Measurements from ENCODE around the gene MYLK. TPM values are rescaled to one million over a fixed set of nuclear protein-coding genes. Genes with fewer than 3 reads are reported as not detected.

MYLK gene
- total and polyA plus RNA-seq, 2 of the 4 experiments (the other 2 are of a cell fraction): 299 to 484 TPM

- H2BK5ac ChIP-seq (ENCODE audit: low read depth, low read length, poor library complexity, severe bottlenecking): peak overlapping the region; percentile 100
- H2AK5ac ChIP-seq (ENCODE audit: low read depth, low read length): no peak overlapping the region
- no peak for TF ChIP-seq MXI1 (IDR thresholded peaks at IDR 0.05; ENCODE audit: borderline replicate concordance, low read depth, low read length)
- TF ChIP-seq FOS (IDR thresholded peaks at IDR 0.05; ENCODE audit: low read depth, low read length): no peak
- TF ChIP-seq MAZ (IDR thresholded peaks at IDR 0.05; ENCODE audit: borderline replicate concordance, low read depth, low read length): no peak
- TF ChIP-seq BHLHE40 (IDR thresholded peaks at IDR 0.05; ENCODE audit: low read depth, low read length): no peak
- TF ChIP-seq CTCF (conservative IDR thresholded peaks at IDR 0.05; ENCODE audit: low read depth, low read length): no peak
- TF ChIP-seq CEBPB (IDR thresholded peaks at IDR 0.05; ENCODE audit: low read depth, low read length): no peak
- no peak for TF ChIP-seq RAD21 (IDR thresholded peaks at IDR 0.05; ENCODE audit: low read length)
- TF ChIP-seq RFX5 (IDR thresholded peaks at IDR 0.05; ENCODE audit: low read depth, low read length): no peak
- TF ChIP-seq RCOR1 (IDR thresholded peaks at IDR 0.05; ENCODE audit: insufficient replicate concordance, low read length): no peak
- no peak for TF ChIP-seq CHD1 (IDR thresholded peaks at IDR 0.05; ENCODE audit: low read depth, low read length)
- TF ChIP-seq ELK1 (IDR thresholded peaks at IDR 0.05; ENCODE audit: borderline replicate concordance, low read depth, low read length): no peak
- no peak for TF ChIP-seq USF2 (IDR thresholded peaks at IDR 0.05; ENCODE audit: low read depth, low read length)
- TF ChIP-seq SMC3 (IDR thresholded peaks at IDR 0.05; ENCODE audit: low read depth, low read length): no peak
- no peak for TF ChIP-seq MAFK (IDR thresholded peaks at IDR 0.05; ENCODE audit: low read depth, low read length)
- no peak for TF ChIP-seq POLR2A (IDR thresholded peaks at IDR 0.05; ENCODE audit: low read depth, low read length)
- in situ Hi-C loops (cut with MboI; ENCODE audit: low sequenced_read_pairs) (no loop called here), intact Hi-C loops (cut with micrococcal nuclease) (loop anchor here (5.0 kb wide), 1 partner anchor 138 kb away; the partner anchor contains the start of gene MYLK), dilution Hi-C loops (cut with HindIII; ENCODE audit: low sequenced_read_pairs, unreplicated experiment) (no loop called here)
- H4K20me1 ChIP-seq (ENCODE audit: insufficient read depth, low read length): no peaks in the 10 kb centered on the region
- no peak for ATAC-seq (ENCODE audit: low read depth)
- no peak overlapping the region for H2AFZ ChIP-seq (replicated peaks; ENCODE audit: low read length, poor library complexity)
- H3K4me2 ChIP-seq (ENCODE audit: low read depth, low read length): no peak overlapping the region
- H3K23ac ChIP-seq (ENCODE audit: low read depth, low read length): peak overlapping the region; percentile 61; the same call in 1 of the 2 replicates
- H3K14ac ChIP-seq (replicated peaks; ENCODE audit: low read depth, low read length): peak overlapping the region; percentile 69
- peak overlapping the region; percentile 99; the same call in 1 of the 2 replicates for H3K18ac ChIP-seq (ENCODE audit: low read depth, low read length)
- H4K91ac ChIP-seq (ENCODE audit: insufficient read depth, low read depth, low read length): peak overlapping the region; percentile 93
- no TSS peak for BruUV-seq (replicated peaks)
- peaks cover 27% of the 10 kb centered on the region for H3K36me3 ChIP-seq (ENCODE audit: control insufficient read depth, insufficient read depth, low read length)
- peaks cover 33% of the 10 kb centered on the region for H3K4me1 ChIP-seq (ENCODE audit: control insufficient read depth, insufficient read depth, low read length)
- no peak for DNase-seq
- no peak overlapping the region for H2AK9ac ChIP-seq (replicated peaks; ENCODE audit: low read depth, low read length, poor library complexity)
- H2BK15ac ChIP-seq (ENCODE audit: low read depth, low read length): peak overlapping the region; percentile 80; the same call in 2 of the 3 replicates
- H3K27me3 ChIP-seq (ENCODE audit: control insufficient read depth, insufficient read depth, low read length): no peaks in the 10 kb centered on the region
- H4K8ac ChIP-seq (ENCODE audit: low read depth in 2 of 2, low read length in 2 of 2): peak overlapping the region; percentile 90; a peak in 2 of 4 replicates
- H3K27ac ChIP-seq (ENCODE audit: insufficient read depth, low read length): no peak overlapping the region; the same call in 1 of the 2 replicates
- CTCF ChIA-PET: no interaction called here
- H4K5ac ChIP-seq (ENCODE audit: low read depth, low read length): peak overlapping the region; percentile 52; the same call in 1 of the 2 replicates
- H2BK20ac ChIP-seq (ENCODE audit: low read depth, low read length): peak overlapping the region; percentile 89
- H2BK120ac ChIP-seq (ENCODE audit: low read depth, low read length): peak overlapping the region; percentile 88
- H3K56ac ChIP-seq (ENCODE audit: extremely low read depth, insufficient read depth, low read length): no peak overlapping the region
- 100% methylated on average over 1 of the region's 6 CpGs; no CpG with 5 or more reads in 1 of the 2 experiments for WGBS, 2 experiments (ENCODE audit: extremely low coverage in 2 of 2, insufficient read length in 1 of 2)
- no peak overlapping the region for H3K9ac ChIP-seq (ENCODE audit: low read depth, low read length)
- H3K4ac ChIP-seq (ENCODE audit: low read depth, low read length): peak overlapping the region; percentile 53; the same call in 1 of the 2 replicates
- peaks cover under 1% of the 10 kb centered on the region for H3K9me3 ChIP-seq (ENCODE audit: control insufficient read depth, insufficient read depth, low read length)
- H3K4me3 ChIP-seq (ENCODE audit: insufficient read depth, low read depth, low read length): no peak overlapping the region
- POLR2A ChIA-PET (ENCODE audit: unreplicated experiment): no interaction called here
- H3K79me1 ChIP-seq (ENCODE audit: low read depth in 1 of 2, low read length in 2 of 2): peaks cover 16 to 60% of the 10 kb centered on the region in 2 experiments
- H3K9me1 ChIP-seq (ENCODE audit: insufficient read depth, low read length): peaks cover 27% of the 10 kb centered on the region
Observed at GRCh38 chr3:123744064-123744463, 140.1 kb downstream of the MYLK start.

Data from IMR-90 (cell line).